ENCODE measurements around the gene APBA1. TPM values are rescaled to one million over a fixed set of nuclear protein-coding genes. Genes with fewer than 3 reads are reported as not detected.

Gene APBA1
- total RNA-seq, 1 experiment from 2014 or later, result 0.05 TPM

GRCh38 chr9:69421908-69422801 is 250.0 kb downstream of the APBA1 start:
- TF ChIP-seq TCF7L2 (IDR thresholded peaks at IDR 0.05; ENCODE audit: low read depth, low read length) (no peak), CTCF (IDR thresholded peaks at IDR 0.05) (peak; percentile 73)
- H3K4me3 ChIP-seq (ENCODE audit: low read depth in 2 of 2, low read length in 2 of 2), result no peak overlapping the region
- peak; percentile 22 for DNase-seq (ENCODE audit: low read depth, low spot score)
- intact Hi-C loops (cut with micrococcal nuclease; ENCODE audit: unreplicated experiment), result loop anchor here (2.0 to 5.0 kb wide), 2 partner anchors 127 to 495 kb away; no protein-coding TSS in a partner anchor
- H3K9me3 ChIP-seq (ENCODE audit: control insufficient read depth, insufficient read depth, low read depth, low read length), result no peaks in the 10 kb centered on the region
- no peaks in the 10 kb centered on the region for H3K4me1 ChIP-seq (ENCODE audit: control insufficient read depth, insufficient read depth, low read length)
- H3K36me3 ChIP-seq (ENCODE audit: control insufficient read depth, insufficient read depth, low read length), result no peaks in the 10 kb centered on the region
- H3K27me3 ChIP-seq (ENCODE audit: control insufficient read depth, insufficient read depth, low read length), result no peaks in the 10 kb centered on the region
- ChIA-PET CTCF (interaction anchor here (0.5 kb wide), 1 partner anchor 12 kb away, joined by 8 read pairs; no protein-coding TSS in a partner anchor), POLR2A (no interaction called here)
- no TSS peak for BruUV-seq (replicated peaks)
- no peak overlapping the region for H3K27ac ChIP-seq (ENCODE audit: low read length)
- in situ Hi-C loops (cut with HindIII; ENCODE audit: low pct_unique_long_range_greater_than_20kb, low sequenced_read_pairs), result no loop called here
- peak; percentile 88 for ATAC-seq

GRCh38 chr9:69420611-69421270 is 251.4 kb downstream of the APBA1 start:
- no TSS peak for BruUV-seq (replicated peaks)
- ChIA-PET POLR2A (no interaction called here), CTCF (no interaction called here)
- Histone ChIP-seq H3K36me3 (ENCODE audit: control insufficient read depth, insufficient read depth, low read length) (no peaks in the 10 kb centered on the region), H3K9me3 (ENCODE audit: control insufficient read depth, insufficient read depth, low read depth, low read length) (no peaks in the 10 kb centered on the region), H3K4me1 (ENCODE audit: control insufficient read depth, insufficient read depth, low read length) (no peaks in the 10 kb centered on the region), H3K27me3 (ENCODE audit: control insufficient read depth, insufficient read depth, low read length) (no peaks in the 10 kb centered on the region), H3K4me3 (ENCODE audit: low read depth in 2 of 2, low read length in 2 of 2) (no peak overlapping the region), H3K27ac (ENCODE audit: low read length) (no peak overlapping the region)
- intact Hi-C loops (cut with micrococcal nuclease; ENCODE audit: unreplicated experiment), result loop anchor here (5.0 kb wide), 1 partner anchor 497 kb away; no protein-coding TSS in a partner anchor
- ATAC-seq (no peak), DNase-seq (ENCODE audit: low read depth, low spot score) (no peak)
- in situ Hi-C loops (cut with HindIII; ENCODE audit: low pct_unique_long_range_greater_than_20kb, low sequenced_read_pairs), result no loop called here
- TF ChIP-seq REST (IDR thresholded peaks at IDR 0.05; ENCODE audit: insufficient read depth in 1 of 2, low read depth in 2 of 2, low read length in 1 of 2) (no peak), SIN3A (IDR thresholded peaks at IDR 0.05; ENCODE audit: borderline replicate concordance, insufficient read depth, low read depth, low read length) (no peak), TCF7L2 (IDR thresholded peaks at IDR 0.05; ENCODE audit: low read depth, low read length) (no peak), POLR2AphosphoS5 (IDR thresholded peaks at IDR 0.05; ENCODE audit: low read depth, low read length) (no peak), CTCF (IDR thresholded peaks at IDR 0.05) (no peak)
